Pancreas (tissue), 10 donors: ENCODE data around the gene PARD3. TPM values are rescaled to one million over a fixed set of nuclear protein-coding genes. Genes with fewer than 3 reads are reported as not detected.

Source experiments
- ATAC-seq, 4 donors: fragments of 200-7000 bp; cut with Tn5 transposase; one replicate each; pipeline versions ENCODE4 v1.8.0 to v1.9.1; 2020; ENCODE audit warnings: mild to moderate bottlenecking in 4 of 4, moderate library complexity in 4 of 4
- DNase-seq, 6 donors: peaks; one replicate each; pipeline ENCODE4 v3.0.0-alpha.2; 2020
- FAIRE-seq: peaks from 2 replicates; lab custom pipeline; 2012; peaks lifted over from hg19 to GRCh38; lab: Jason Lieb, UNC
- H3K27ac ChIP-seq, 4 donors: fragments of 200-600 bp; sonication (generic); 1 replicate in 3 of 4; 2 replicates in 1 of 4; pipeline versions ENCODE4 v1.5.0 to v1.8.0; 2020
- H3K27me3 ChIP-seq, 4 donors: fragments of 200-600 bp; one replicate each; pipeline ENCODE4 v1.8.0; 2021
- H3K36me3 ChIP-seq, 3 donors: fragments of 200-600 bp; sonication (generic) in 1 of 3; one replicate each; pipeline versions ENCODE4 v1.5.0 to v1.8.0; 2020 to 2021
- H3K4me1 ChIP-seq, 3 donors: fragments of 200-600 bp; one replicate each; pipeline ENCODE4 v1.8.0; 2021
- H3K4me3 ChIP-seq, 4 donors: fragments of 200-600 bp; sonication (generic) in 2 of 4; one replicate each; pipeline versions ENCODE4 v1.5.0 to v1.8.0; 2020 to 2021
- H3K9me3 ChIP-seq, 4 donors: fragments of 200-600 bp; one replicate each; pipeline ENCODE4 v1.8.0; 2021
- WGBS, 2 donors: extraction: QIAGEN DNeasy Blood & Tissue Kit; methylation state at CpG; one replicate each; pipeline ENCODE4 v1.1.7; 2013; 5-methylcytosine and 5-hydroxymethylcytosine counted together
- intact Hi-C, 3 donors: fragments of 100-400 bp; cut with DNase I; formaldehyde crosslinking; loops; one replicate each; pipeline versions ENCODE4 v1.11.1 to v1.14.2; 2022
- polyA plus RNA-seq, 2 donors: library from polyadenylated mRNA; stranded (reverse); fragments of 200-250 nt; gene quantifications; one replicate each; pipeline ENCODE4 v1.2.3, GENCODE V29; 2013
- total RNA-seq, 6 donors: library from RNA; stranded (reverse); fragmentation: NEBNext Ultra II Directional in 4 of 6; extraction: Animal tissue kit (Norgen Biotek cat#: 25700) in 4 of 6; gene quantifications; one replicate each; pipeline versions ENCODE4 v1.2.1 to v1.2.4, GENCODE V29; 2021 to 2023
- TF ChIP-seq, protein P1 (sequence below), 4 donors: fragments of 200-600 bp; sonication (generic) in 3 of 4; IDR thresholded peaks; one replicate each; pipeline versions ENCODE4 v1.5.0 to v1.8.0; 2021; ENCODE audit warnings: antibody characterized with exemption in 4 of 4
- donor health status: healthy with polysubstance abuse.
- donor health status: DM: no; HTN: no; CAD: no; lungs with moderate emphysema.
- donor health status: DM: no; HTN: no; CAD: no.
- donor health status: control.
- donor health status: control.
- donor health status: Bipolar disorder and iron deficiency.
- donor health status: DM: yes; HTN: yes; CAD: no.
- donor health status: DM: no; HTN: no; CAD: no.
- donor health status: DM: no; HTN: no; CAD: no.
- donor health status: DM: yes; HTN: yes; CAD: no.

The PARD3 gene
- total and polyA plus RNA-seq, 8 donors = 12.8 to 32.3 (median 23.4) TPM

- intact Hi-C loops = no loop called here
- ATAC-seq (no peak), DNase-seq (peak in 1 of 6 donors; percentile 63), FAIRE-seq (no peak)
- Histone ChIP-seq H3K4me1 (peaks cover 0 to 11% (median 4%) of the 10 kb centered on the region in 3 donors), H3K4me3 (no peak overlapping the region), H3K9me3 (no peaks in the 10 kb centered on the region), H3K36me3 (no peaks in the 10 kb centered on the region), H3K27me3 (no peaks in the 10 kb centered on the region), H3K27ac (no peak overlapping the region)
- 82 to 83% methylated on average over 18 of the region's 18 CpGs for WGBS, 2 donors
- TF ChIP-seq, protein P1, sequence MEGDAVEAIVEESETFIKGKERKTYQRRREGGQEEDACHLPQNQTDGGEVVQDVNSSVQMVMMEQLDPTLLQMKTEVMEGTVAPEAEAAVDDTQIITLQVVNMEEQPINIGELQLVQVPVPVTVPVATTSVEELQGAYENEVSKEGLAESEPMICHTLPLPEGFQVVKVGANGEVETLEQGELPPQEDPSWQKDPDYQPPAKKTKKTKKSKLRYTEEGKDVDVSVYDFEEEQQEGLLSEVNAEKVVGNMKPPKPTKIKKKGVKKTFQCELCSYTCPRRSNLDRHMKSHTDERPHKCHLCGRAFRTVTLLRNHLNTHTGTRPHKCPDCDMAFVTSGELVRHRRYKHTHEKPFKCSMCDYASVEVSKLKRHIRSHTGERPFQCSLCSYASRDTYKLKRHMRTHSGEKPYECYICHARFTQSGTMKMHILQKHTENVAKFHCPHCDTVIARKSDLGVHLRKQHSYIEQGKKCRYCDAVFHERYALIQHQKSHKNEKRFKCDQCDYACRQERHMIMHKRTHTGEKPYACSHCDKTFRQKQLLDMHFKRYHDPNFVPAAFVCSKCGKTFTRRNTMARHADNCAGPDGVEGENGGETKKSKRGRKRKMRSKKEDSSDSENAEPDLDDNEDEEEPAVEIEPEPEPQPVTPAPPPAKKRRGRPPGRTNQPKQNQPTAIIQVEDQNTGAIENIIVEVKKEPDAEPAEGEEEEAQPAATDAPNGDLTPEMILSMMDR (IDR thresholded peaks at IDR 0.05) = no peak
Measured at GRCh38 chr10:34641147-34641912, 173.8 kb downstream of the PARD3 start.

DNA sequence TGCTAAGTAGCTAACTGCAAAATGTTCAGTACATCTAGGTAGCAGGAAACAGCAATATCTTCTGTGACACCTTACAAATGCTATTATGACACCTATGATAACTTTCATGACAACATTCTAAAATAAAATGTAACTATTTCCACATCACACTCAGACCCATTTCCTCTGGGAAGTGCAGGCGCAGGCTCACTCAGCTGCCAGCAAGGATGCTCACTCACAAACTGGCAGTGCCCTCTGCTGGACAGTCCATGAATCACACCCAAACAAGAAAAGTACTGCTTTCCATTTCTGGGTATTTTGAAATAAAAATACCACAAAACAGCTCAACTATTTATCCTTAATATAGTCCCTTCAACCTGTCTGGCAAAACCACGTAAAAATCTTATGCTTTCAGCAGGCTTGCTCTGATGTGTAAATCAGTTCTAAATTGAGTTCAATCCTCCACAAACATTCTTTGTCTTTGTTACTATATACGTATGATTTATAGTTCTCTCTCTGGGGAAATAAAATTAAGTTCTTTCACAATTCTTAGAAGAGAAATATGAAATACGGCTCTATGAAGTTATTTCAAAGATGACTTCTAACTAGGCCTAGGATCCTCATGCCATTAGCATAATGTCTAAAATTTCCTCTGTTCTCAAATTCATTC, 176.6 kb downstream of the PARD3 start:
- ATAC-seq (peak; percentile 80 to 93 (median 90)), DNase-seq (peak; percentile 62 to 86 (median 80)), FAIRE-seq (peak; percentile 86)
- Histone ChIP-seq H3K27ac (no peak overlapping the region), H3K4me3 (no peak overlapping the region), H3K9me3 (no peaks in the 10 kb centered on the region), H3K4me1 (peaks cover 0 to 11% (median 4%) of the 10 kb centered on the region in 3 donors), H3K36me3 (no peaks in the 10 kb centered on the region), H3K27me3 (no peaks in the 10 kb centered on the region)
- whole genome bisulfite sequencing, 2 donors = 21 to 28% methylated on average over 4 of the region's 4 CpGs
- intact Hi-C loops = loop anchor here in 2 of 3 donors (5.0 to 10.0 kb wide), 2 partner anchors 1301 to 1314 kb away; no protein-coding TSS in a partner anchor
- TF ChIP-seq, protein P1 (IDR thresholded peaks at IDR 0.05) = peak; percentile 80 to 90 (median 87)

DNA sequence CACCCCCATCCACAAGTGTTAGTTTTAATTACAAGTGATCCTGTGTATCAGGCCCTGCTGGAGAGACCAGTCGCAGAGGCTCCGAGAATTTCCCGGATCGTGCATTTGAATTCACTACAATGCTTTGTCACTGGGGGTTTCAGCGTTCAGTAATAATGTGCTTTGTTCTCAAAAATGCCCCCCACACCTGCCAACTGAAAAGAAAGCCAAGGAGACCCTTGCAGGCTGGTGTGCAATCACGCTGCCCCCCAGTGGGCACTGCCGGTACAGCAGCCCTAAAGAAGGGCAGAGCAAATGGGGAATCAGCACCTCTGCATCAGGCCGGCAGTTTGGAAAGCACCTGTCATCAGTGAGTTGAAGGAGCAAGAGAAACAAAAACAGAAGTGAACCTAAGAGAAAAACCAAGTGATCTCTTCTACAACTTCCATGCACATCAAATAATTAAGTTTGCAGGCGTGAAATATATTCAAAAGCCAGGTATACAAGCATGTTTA, 177.6 kb downstream of the PARD3 start:
- ATAC-seq (peak; percentile 71 to 87 (median 83)), FAIRE-seq (no peak), DNase-seq (peak in 5 of 6 donors; percentile 25 to 90 (median 59))
- no peaks in the 10 kb centered on the region for H3K9me3 ChIP-seq
- WGBS, 2 donors = 29 to 31% methylated on average over 9 of the region's 9 CpGs
- H3K36me3 ChIP-seq = no peaks in the 10 kb centered on the region
- peaks cover 0 to 11% (median 4%) of the 10 kb centered on the region in 3 donors for H3K4me1 ChIP-seq
- intact Hi-C loops = loop anchor here in 2 of 3 donors (5.0 to 10.0 kb wide), 2 partner anchors 1300 to 1313 kb away; no protein-coding TSS in a partner anchor
- H3K4me3 ChIP-seq = no peak overlapping the region
- H3K27ac ChIP-seq = no peak overlapping the region
- TF ChIP-seq, protein P1 (IDR thresholded peaks at IDR 0.05) = peak; percentile 81 to 97 (median 90)
- H3K27me3 ChIP-seq = no peaks in the 10 kb centered on the region

DNA sequence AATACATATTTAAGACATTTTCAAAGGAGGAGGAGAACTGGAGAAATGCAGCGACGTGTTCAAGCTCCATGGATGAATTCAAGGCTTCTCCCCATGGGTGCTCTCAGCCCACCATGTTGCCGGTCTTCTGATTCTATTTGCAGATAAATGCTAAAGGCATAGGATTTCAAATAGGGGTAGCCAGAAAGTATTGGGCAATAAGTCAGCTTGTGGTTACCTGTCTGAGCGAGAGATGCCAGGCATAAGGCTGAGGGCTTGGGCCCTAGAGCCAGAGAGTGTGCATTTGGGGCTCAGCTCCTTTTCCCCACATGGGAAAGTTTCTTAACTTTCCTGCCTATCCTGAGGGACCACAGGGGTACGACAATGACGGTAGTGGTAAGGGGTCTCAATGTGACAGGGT, 180.0 kb downstream of the PARD3 start:
- Histone ChIP-seq H3K4me1 (peaks cover 0 to 11% (median 4%) of the 10 kb centered on the region in 3 donors), H3K27ac (no peak overlapping the region), H3K9me3 (no peaks in the 10 kb centered on the region), H3K36me3 (no peaks in the 10 kb centered on the region), H3K27me3 (no peaks in the 10 kb centered on the region), H3K4me3 (no peak overlapping the region)
- intact Hi-C loops = loop anchor here in 2 of 3 donors (5.0 to 10.0 kb wide), 2 partner anchors 1298 to 1310 kb away; no protein-coding TSS in a partner anchor
- 97 to 98% methylated on average over 6 of the region's 6 CpGs for WGBS, 2 donors
- FAIRE-seq (no peak), DNase-seq (no peak), ATAC-seq (no peak)
- TF ChIP-seq, protein P1 (IDR thresholded peaks at IDR 0.05) = no peak
